Measurements from ENCODE around the gene ARL3.

GRCh38 chr10:102633848-102634247 lies 80.3 kb downstream of the ARL3 start:
- TF ChIP-seq ZNF274 (IDR thresholded peaks at IDR 0.05; ENCODE audit: low read depth, low read length) (no peak), SUZ12 (IDR thresholded peaks at IDR 0.05; ENCODE audit: extremely low read depth, insufficient read depth, insufficient read length) (no peak)

Data from NT2/D1 (cell line).